ENCODE measurements around the gene ENKUR. TPM values are rescaled to one million over a fixed set of nuclear protein-coding genes. Genes with fewer than 3 reads are reported as not detected.
"Not testable (repeated sequence)": the region's sequence is repeated elsewhere in the genome, so short reads cannot be mapped to it uniquely, and the experiment has no call there.

ENKUR gene
- total RNA-seq, 1 experiment from 2014 or later = not detected

DNA sequence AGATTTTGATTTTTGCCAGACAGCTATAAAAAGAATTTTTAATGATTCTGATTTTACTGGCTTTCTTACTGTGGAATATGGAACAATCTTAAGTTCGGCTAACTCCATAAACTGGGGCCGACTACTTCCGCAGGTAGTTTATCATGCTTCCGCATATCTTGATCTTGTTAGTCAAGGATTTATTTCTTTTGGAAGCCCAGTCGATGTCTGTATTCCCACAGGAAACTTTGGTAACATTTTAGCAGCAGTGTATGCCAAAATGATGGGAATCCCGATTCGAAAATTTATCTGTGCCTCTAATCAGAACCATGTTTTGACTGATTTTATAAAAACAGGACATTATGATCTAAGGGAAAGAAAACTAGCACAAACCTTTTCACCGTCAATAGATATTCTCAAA, 8.6 kb upstream of the ENKUR start:
- no peak for DNase-seq (ENCODE audit: low read depth)

DNA sequence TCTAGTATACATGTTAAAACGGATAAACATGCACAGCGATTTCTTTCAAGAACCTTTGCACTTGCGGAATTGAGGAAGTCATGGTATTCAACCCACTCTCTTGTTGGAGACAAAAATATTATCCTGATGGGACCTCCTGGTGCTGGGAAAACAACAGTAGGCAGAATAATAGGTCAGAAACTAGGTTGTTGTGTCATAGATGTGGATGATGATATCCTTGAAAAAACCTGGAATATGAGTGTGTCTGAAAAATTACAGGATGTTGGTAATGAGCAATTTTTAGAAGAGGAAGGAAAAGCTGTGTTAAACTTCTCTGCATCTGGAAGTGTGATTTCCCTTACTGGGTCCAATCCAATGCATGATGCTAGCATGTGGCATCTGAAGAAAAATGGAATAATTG, 7.3 kb upstream of the ENKUR start:
- DNase-seq (ENCODE audit: low read depth) = no peak

DNA sequence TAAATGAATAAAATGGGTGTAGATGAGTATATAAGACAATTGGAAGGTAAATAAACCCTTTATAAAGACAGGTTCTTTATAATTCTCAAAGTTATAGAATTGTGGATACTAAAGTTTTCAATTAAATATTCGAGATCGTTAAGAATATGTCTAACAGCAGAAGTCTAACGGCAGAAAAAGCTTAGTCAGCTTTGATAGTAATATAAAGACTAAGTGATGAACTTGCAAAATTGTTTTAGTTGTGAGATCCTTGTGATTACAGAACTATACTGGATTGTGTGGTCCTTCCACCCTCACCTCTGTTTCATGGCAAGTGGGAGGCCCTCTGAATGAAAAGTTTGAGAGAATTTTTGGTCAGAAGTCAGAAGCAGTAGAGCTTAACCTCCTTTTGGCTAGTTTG, 2.7 kb upstream of the ENKUR start:
- DNase-seq (ENCODE audit: low read depth) = no peak

DNA sequence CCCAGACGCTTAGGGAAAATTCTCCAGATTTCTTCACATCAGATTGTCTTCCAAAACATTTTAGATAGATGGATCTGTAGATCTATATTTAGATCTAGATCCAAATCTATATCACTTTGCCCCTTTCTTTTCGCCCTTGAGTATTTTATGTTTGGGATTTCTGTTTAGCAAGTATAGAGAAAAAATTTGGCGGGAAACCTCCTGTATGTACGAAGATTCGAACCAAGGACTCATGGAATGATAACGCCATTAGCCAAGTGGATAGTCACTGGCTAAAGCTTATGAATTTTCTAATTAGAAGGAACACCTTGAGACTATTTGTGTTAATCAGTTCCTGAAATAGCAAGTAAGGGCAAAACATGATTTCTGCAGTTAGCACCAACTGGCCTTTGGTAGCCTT, 1.7 kb upstream of the ENKUR start:
- no peak for DNase-seq (ENCODE audit: low read depth)

DNA sequence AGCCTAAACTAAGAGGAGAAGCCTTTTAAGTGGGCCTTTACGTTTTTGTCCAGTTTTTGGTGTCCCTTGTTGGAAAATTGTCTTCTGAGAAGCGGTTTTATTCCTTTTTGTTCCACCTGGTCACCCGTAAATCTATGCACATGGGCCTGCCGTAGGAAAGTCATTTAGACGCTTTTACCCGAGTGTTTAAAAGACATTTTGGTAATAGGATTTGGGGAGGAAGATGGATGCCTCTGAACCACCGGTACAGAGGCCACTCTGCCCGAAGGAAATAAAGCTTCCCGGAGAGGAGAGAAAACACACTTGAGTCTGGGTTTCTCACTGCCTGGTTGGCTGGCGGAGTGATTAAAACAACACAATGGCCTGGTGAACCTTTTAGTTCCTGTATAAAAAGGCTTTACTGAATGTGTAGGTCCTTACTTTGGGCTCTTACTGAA, 1.2 kb upstream of the ENKUR start:
- DNase-seq (ENCODE audit: low read depth) = peak; percentile 7

DNA sequence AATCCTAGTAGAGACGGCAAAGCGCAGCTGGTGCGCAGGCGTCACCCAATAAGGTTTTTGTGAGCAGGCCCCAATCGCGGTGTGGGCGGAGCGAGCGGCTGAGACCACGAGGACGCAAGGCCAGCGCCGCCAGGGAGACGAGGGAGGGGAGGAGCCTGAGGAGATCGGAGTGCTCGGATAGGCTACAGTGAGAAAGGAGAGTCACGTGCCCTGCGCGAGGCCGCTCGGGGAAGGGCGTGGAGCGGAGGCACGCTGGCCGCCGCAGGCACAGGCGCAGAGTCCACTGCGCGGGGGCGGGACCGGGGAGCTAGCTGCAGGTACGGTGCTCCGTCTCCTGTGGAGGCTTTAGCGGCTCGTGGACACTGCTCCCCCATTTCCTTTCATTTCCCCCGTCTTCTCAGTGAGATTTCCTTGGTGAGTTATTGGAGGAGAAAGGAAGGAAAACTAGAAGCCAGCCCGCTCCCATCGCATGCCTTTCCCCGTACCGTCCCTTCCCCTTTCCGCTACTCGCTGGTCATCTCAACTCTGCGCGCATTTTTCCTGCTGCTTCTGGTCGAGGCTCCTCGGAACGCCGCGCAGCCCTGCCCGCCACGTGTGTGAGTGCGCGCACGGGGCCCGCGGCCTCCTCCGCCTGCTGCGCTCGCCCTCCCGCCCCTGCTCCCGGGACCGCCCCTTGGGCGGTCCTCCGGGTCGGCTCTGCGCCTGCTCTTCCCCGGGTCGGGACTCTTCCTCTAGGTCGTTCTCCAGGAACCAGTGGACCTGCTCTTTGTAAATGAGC, 607 bp upstream of the ENKUR start, which contains the start of gene THNSL1:
Gene THNSL1 (plus strand): TSS at position 237 of the 778 bp plus-strand sequence. CDS start 6,612 bp downstream, outside the sequence.
- DNase-seq (ENCODE audit: low read depth) = peak; percentile 95

DNA sequence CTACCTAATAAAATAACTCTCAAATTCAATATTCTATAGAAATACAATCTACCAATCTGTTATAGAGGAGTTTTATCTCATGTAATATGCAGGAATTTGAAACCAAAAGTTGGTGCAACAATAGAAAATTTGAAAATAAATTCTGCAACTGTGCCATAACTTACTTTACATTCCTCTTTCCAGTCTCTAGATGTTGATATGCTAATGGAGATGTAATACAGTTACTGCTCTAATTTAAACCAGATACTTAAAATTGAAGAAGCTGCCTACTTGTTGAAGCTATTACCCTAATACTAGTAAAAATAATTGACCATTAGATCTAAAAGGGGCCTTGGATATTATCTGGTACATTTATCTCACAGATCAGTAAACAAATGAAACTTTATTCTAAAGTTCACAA, 1.4 kb downstream of the ENKUR start:
- no peak for DNase-seq (ENCODE audit: low read depth)

DNA sequence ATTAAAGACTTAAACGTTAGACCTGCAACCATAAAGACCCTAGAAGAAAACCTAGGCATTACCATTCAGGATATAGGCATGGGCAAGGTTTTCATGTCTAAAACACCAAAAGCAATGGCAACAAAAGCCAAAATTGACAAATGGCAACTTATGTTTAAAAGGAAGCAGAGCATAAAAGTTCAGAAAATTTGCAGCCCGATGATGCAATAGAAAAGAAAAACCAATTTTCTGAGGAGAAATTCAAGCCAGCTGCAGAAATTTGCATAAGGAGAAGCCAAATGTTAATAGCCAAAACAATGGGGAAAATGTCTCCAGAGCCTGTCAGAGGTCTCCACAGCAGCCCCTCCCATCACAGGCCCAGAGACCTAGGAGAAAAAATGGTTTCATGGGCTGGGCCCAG, 4.4 kb downstream of the ENKUR start:
- DNase-seq (ENCODE audit: low read depth) = not testable (repeated sequence)

DNA sequence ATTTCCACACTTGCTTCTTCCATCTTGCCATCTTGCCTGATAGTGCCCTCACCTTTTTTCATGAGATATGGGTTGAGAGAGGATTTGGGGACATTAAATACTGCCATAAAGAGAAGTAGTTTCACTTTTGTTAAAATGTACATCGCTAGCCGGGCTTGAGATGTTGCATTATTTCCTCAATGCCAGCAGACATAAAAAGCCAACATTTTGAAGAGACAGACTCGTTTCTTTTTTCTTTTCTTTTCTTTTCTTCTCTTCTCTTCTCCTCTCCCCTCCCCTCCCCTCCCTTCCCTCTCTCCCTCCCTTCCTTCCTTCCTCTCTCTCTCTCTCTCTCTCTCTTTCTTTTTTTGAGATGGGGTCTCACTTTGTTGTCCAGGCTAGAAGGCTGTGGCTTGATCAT, 17.9 kb downstream of the ENKUR start:
- no peak for DNase-seq (ENCODE audit: low read depth)

DNA sequence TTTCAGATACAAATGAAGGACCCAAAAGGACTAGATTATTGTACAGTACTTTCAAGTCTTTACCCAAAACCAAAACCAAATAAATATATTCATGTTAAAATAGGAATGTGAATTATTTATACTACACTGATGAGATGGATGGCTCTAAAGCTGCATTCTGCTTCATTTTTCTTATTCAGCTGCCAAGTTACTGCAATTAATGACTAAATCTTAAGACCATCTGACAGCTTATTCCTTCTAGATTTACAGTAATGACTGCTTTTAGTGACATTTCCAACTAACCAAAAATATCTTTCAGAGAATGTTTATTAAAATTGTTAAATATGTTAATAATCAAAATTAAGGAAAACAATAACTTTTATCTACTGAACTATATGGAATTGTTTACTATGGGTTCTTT, 20.9 kb downstream of the ENKUR start:
- no peak for DNase-seq (ENCODE audit: low read depth)

DNA sequence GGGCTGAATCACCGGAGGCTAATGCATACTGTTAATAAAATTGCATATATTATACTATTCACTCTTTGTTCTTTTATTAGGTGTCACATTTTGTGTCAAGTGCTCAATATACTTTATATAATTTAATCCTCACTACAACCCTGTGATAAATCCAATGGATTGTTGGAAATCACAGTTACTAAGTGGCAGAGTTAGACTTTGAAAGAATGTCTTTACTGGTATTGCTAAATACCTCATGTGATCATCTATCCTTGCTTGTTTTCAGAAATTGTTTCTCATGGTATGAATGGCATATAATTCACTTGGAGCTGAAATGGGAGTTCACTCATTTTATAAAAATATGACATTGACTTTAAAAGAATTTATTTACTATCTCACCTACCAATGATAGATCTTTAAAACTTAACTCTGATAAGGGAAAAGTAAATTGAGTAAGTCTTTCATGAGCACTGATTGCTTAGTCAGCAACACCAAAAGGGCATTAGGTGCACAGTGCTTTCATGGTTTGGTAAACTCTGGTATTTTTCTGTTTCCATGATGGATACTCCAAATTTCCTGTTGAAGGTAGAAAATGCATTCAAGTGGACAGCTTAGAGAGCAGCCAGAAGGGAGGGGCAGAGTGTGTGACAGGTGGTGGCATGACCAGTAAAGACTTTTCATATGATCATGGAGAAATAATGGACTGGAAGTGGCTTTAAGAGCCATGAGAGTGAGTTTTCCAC, 22.6 kb downstream of the ENKUR start:
- no peak for DNase-seq (ENCODE audit: low read depth)

DNA sequence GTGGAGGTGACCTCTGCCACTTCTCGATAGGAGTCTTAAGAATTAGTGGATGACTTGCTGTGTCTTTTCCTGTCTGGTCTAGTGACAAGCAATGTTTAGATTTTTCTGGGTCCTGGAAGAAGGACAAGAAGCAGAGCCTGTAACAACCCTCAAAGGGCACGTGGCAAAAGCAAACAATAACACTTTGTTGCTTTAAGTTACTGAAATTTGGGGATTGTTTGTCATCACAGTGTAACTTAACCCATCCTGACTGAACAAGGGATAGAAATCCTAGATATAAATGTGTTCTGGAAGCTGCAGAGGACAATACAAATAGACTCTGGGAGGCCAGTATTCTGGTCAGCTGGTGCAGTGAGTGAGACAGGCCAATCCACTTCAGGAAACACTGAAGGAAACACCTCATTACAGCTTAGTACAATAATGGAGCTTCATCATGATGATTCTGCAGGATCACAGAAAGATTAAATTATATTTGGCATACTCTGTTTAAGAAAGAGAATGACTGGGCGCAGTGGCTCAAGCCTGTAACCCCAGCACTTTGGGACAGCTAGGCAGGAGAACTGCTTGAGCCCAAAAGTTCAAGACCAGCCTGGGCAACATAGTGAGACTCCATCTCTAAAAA, 23.3 kb downstream of the ENKUR start:
- no peak for DNase-seq (ENCODE audit: low read depth)

DNA sequence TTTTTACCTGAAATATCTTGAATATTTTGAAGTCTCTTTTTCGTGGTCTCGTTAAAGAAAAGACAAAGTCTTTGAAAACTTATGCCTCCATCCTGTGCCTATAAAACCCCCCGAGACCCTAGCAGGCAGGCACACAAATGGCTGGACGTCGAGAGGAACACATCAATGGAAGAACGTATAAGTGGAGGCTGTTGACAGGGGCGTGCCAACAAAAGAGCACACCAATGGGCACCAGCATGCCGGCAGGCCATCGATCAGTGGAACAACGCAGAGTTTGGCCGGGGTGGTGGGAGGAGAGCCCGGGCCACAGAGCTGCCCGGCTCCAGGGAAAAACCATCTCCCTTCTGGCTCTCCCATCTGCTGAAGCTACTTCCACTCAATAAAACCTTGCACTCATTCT, 24.7 kb downstream of the ENKUR start:
- DNase-seq (ENCODE audit: low read depth) = no peak

DNA sequence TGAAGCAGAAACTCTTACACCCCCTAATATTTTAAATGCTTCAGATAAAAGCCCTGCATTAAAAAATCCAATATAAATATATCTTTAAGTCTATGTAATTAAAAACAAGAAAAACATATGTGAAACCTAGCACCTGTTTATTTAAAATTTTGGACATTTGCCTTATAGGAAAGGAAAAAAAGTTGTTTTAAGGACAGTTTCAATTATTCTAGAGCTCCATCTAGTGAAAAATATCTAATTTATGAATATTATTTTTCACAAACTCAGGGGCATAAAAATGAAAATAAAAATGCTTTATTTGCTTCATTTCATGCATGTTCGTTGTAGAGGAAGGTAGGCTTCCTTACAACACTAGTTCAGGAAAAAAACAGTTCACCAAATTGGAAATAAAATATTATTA, 26.1 kb downstream of the ENKUR start:
- DNase-seq (ENCODE audit: low read depth) = no peak

DNA sequence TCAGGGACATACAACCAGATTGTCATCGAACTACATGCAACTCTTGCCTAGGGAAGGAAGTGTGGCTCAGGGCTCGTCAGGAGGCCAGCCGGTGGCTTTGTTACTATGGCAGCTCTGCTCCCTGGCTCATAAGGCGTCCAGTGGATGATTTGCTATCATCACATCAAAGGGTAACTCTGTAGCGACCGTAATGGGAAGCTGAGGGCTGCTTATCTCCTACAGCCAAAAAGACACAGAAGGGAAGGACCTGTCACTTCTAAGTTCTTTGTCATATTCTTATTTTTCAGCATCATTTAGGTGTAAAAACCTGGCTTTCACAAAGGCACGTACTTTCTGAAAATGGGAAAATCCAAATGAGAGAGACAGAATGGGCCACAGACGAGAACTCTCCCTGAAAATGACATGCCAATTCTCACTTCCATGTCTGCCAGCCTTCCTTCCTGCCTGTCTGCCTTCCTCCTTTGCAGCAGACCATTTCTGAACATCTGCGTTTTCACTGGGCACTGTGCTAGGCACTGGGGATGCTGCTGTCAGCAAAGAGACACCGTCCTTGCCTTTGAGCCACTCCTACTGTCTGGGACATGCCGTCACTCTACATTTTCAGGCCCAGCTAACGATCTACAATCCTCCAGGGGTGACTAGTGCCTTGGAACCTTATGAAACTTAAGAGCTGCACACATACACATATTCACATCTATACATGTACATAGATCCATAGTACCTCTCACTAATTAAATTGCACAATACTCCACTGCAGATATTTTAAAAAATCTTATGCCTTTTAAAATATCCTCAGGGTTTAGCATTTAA, 26.9 kb downstream of the ENKUR start:
- no peak for DNase-seq (ENCODE audit: low read depth)

DNA sequence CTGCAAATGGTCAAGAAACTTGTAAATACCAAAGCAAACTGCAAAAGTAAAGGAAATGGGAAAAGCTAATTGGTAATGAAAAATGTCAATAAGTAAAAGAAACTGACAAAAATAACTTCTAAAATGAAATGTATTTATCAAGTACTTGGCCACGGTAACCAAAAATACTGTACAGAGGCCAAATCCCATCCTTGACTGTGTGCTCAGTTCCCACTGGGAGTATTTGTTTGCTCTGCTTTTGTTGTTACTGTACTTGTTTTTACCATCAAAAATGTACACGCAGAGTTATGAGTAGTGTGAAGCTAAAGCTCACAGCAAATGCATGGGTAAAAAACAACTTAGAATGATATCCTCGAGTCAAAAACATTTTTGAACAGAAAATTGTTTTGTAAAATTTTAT, 31.1 kb downstream of the ENKUR start:
- no peak for DNase-seq (ENCODE audit: low read depth)

DNA sequence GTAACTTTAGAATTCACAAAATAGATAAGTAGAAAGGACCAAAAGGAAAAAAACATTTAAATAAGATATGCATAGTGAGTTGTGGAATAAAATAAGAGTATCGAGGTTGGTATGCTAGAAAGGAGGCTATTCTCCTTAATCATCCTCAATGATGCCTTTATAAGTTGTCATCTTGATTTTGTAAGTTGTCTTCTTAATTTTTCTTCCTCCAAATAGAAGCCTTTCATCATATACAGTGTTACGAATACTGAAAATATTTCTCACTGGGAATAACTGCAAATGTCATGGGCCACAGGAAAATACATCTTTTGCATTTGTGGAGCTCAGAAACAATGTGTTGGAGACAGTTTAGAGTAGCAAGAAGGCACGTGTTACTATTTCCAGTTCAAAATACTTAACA, 32.0 kb downstream of the ENKUR start:
- DNase-seq (ENCODE audit: low read depth) = no peak

DNA sequence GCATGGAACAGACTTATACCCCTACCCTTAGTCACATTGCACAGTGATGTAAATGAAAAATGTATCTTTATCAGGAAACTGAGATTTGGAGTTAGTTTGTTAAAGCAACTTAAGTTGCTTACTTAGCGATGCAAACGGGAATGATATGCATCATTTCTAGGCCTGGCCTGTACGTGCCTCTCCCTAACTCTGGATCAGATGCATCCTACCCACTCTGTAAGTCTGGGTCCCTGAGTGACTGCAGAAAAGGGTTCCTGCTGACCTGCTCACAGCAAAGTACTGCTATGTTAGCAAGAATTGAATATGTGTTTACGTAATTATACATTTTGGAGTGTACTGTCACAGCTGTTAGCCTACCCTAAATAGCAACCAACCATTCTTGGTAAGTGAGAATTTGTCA, 32.8 kb downstream of the ENKUR start:
- no peak for DNase-seq (ENCODE audit: low read depth)

DNA sequence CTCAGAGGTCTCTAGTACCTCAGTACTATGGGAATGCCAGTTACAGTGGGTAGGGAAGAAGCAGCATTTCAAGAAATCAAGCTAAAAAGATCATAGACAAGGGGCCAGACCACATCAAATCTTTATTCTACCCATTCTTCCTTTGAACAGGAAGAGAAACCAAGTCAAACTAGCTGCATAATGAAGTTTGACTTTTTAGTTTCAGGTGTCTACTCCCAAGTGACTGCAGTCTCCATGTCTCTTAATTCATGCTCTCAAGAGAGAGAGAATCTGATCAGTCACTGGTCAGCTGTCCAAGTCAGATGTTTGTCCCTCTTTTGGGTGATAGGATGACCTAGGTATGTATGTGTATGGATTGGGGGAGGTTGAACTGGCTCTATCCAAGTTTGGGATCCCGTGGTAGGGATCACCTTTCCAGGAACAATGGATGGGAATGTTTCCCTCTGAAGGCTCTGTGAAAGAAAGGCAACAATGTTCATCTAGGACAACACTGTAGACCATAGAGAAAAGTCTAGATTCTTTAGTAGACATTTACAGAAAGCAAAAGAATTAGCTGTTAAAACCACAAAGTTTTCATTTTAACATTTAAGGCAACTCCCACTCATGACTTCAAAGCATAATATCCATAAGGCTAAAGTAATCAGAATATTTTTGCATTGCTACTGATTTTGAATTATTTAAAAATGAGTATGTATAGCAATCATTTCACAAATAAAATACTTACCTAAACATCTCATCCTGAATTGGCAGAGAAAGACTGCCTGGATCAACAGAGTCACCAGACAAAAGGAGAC, 33.4 kb downstream of the ENKUR start:
- no peak for DNase-seq (ENCODE audit: low read depth)

DNA sequence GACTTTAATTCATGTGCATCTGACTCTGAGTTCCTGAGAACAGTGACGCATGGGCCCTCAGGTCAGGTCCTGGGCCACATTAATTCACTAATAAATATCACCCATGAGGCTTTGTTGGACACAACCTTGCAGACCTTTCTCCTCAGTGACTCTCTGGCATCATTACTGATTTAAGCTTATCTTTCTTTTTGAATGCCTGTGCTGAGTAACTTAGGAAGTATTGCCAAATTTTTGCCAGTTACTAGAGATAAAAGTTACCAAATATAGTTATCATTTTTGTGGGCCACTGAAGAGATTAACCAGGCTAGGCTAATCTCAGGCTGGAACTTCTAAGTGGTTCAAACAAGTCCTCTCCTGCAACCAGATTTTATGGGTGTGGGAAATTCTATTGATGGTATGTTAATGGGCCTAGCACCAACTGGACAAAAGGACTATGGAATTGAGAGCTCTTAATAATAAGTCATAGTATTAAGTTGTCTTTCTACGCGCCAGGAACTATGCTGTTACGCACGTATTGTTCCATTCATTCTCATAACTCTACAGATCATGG, 34.7 kb downstream of the ENKUR start:
- DNase-seq (ENCODE audit: low read depth) = no peak

DNA sequence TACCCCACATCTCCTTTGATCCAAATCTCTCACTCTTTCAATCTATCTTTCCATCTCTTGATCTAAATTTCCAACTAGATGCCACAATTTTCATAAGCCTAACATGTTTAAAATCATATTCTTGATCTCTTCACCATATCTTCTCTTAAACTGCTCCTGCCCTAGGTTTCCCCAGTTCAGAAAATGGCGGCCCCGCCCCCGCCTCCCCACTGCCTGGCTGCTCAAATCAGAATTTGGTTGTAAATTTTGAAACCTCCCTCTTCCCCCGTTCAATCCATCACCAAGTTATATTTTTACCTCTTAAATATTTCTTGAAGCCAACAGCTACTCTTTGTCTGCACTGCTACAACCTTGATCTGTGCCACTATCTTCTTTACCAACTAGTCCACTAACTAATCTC, 36.3 kb downstream of the ENKUR start:
- no peak for DNase-seq (ENCODE audit: low read depth)
